Endodermal cell (in vitro differentiated cells): ENCODE data around the gene CACNA2D2. TPM values are rescaled to one million over a fixed set of nuclear protein-coding genes. Genes with fewer than 3 reads are reported as not detected.

ENCODE experiments used
- DNase-seq: peaks from one replicate; pipeline ENCODE4 v3.0.0-alpha.2; 2017
- H3K27ac ChIP-seq: 2 replicates; pipeline ENCODE4 v1.5.1; 2013; ENCODE audit warnings: mild to moderate bottlenecking, low read depth, low read length, moderate library complexity
- H3K27me3 ChIP-seq: 2 replicates; pipeline ENCODE4 v1.6.1; 2013; ENCODE audit warnings: mild to moderate bottlenecking, low read length, moderate library complexity; ENCODE audit not compliant: insufficient read depth, control insufficient read depth, poor library complexity, severe bottlenecking
- H3K36me3 ChIP-seq: 2 replicates; pipeline ENCODE4 v1.7.0; 2013; ENCODE audit warnings: mild to moderate bottlenecking, low read length, moderate library complexity; ENCODE audit not compliant: control insufficient read depth, insufficient read depth
- H3K4me1 ChIP-seq: one replicate; pipeline ENCODE4 v1.7.0; 2013; ENCODE audit warnings: low read length; ENCODE audit not compliant: control insufficient read depth, insufficient read depth
- H3K4me3 ChIP-seq: 2 replicates; pipeline ENCODE4 v1.5.1; 2013; ENCODE audit warnings: mild to moderate bottlenecking, low read length, moderate library complexity
- H3K9ac ChIP-seq: 2 replicates; pipeline ENCODE4 v1.6.1; 2013; ENCODE audit warnings: mild to moderate bottlenecking, low read length, moderate library complexity; ENCODE audit not compliant: poor library complexity, severe bottlenecking; ENCODE audit errors: extremely low read depth
- H3K9me3 ChIP-seq: 2 replicates; pipeline ENCODE4 v1.6.1; 2013; ENCODE audit warnings: mild to moderate bottlenecking, low read length, moderate library complexity; ENCODE audit not compliant: control insufficient read depth
- H3K27ac Mint-ChIP-seq: 2 replicates; pipeline ENCODE4 v1.8.0; 2020; ENCODE audit warnings: mixed read lengths
- H3K27me3 Mint-ChIP-seq: 2 replicates; pipeline ENCODE4 v1.8.0; 2021; ENCODE audit warnings: mild to moderate bottlenecking, mixed read lengths; ENCODE audit not compliant: insufficient read depth
- H3K36me3 Mint-ChIP-seq: 2 replicates; pipeline ENCODE4 v1.8.0; 2020; ENCODE audit warnings: low read depth, mixed read lengths
- H3K4me1 Mint-ChIP-seq: 2 replicates; pipeline ENCODE4 v1.8.0; 2020; ENCODE audit warnings: mixed read lengths
- H3K4me3 Mint-ChIP-seq: 2 replicates; pipeline ENCODE4 v1.8.0; 2020; ENCODE audit warnings: mild to moderate bottlenecking, moderate library complexity, mixed read lengths
- H3K9me3 Mint-ChIP-seq: 2 replicates; pipeline ENCODE4 v1.8.0; 2020; ENCODE audit warnings: mild to moderate bottlenecking, mixed read lengths
- CTCF ChIP-seq: fragments of 200-600 bp; sonication (generic); conservative IDR thresholded peaks from 2 replicates; pipeline ENCODE4 v1.5.0; 2021; ENCODE audit warnings: antibody characterized with exemption, mild to moderate bottlenecking
- WGBS, 2 experiments: methylation state at CpG; one replicate each; pipeline versions ENCODE4 v1.1.5 to v1.1.7; 2013; ENCODE audit warnings: missing lambda C conversion rate in 2 of 2, mixed read lengths in 1 of 2; ENCODE audit not compliant: insufficient coverage in 1 of 2, insufficient read length in 1 of 2; 5-methylcytosine and 5-hydroxymethylcytosine counted together
- total RNA-seq, 2 donors: library from RNA; stranded (reverse); fragmentation: NEBNext Ultra II Directional in 1 of 2; extraction: Animal tissue kit (Norgen Biotek cat#: 25700) in 1 of 2; gene quantifications; 2 replicates in 1 of 2; 3 replicates in 1 of 2; pipeline ENCODE4 v1.2.1, GENCODE V29; 2021

CACNA2D2 gene
- total RNA-seq, 2 donors from 2014 or later, result 17.6 to 20.7 TPM

GRCh38 chr3:50419595-50420370 lies 83.7 kb downstream of the CACNA2D2 start:
- Histone ChIP-seq H3K27me3 (no peaks in the 10 kb centered on the region), H3K36me3 (no peaks in the 10 kb centered on the region), H3K9ac (no peak overlapping the region), H3K9me3 (no peaks in the 10 kb centered on the region), H3K4me3 (no peak overlapping the region), H3K4me1 (no peaks in the 10 kb centered on the region), H3K27ac (no peak overlapping the region)
- peaks cover 3% of the 10 kb centered on the region for H3K36me3 Mint-ChIP-seq
- H3K27ac Mint-ChIP-seq, result no peak overlapping the region
- no peaks in the 10 kb centered on the region for H3K9me3 Mint-ChIP-seq
- no peak overlapping the region for H3K4me3 Mint-ChIP-seq
- DNase-seq, result no peak
- peaks cover 12% of the 10 kb centered on the region for H3K4me1 Mint-ChIP-seq
- WGBS, 2 experiments, result 89% methylated on average over 11 to 17 of the region's 18 CpGs
- no peaks in the 10 kb centered on the region for H3K27me3 Mint-ChIP-seq
- TF ChIP-seq CTCF, result no peak

GRCh38 chr3:50418850-50419249 lies 84.6 kb downstream of the CACNA2D2 start:
- H3K27ac Mint-ChIP-seq, result no peak overlapping the region
- no peaks in the 10 kb centered on the region for H3K27me3 ChIP-seq
- 96 to 100% methylated on average over 3 to 4 of the region's 4 CpGs for WGBS, 2 experiments
- no peak overlapping the region for H3K9ac ChIP-seq
- H3K4me1 ChIP-seq, result no peaks in the 10 kb centered on the region
- H3K9me3 Mint-ChIP-seq, result no peaks in the 10 kb centered on the region
- H3K9me3 ChIP-seq, result no peaks in the 10 kb centered on the region
- TF ChIP-seq CTCF, result no peak
- H3K4me3 Mint-ChIP-seq, result no peak overlapping the region
- H3K27ac ChIP-seq, result no peak overlapping the region
- peaks cover 3% of the 10 kb centered on the region for H3K36me3 Mint-ChIP-seq
- no peaks in the 10 kb centered on the region for H3K36me3 ChIP-seq
- peaks cover 12% of the 10 kb centered on the region for H3K4me1 Mint-ChIP-seq
- no peak for DNase-seq
- no peaks in the 10 kb centered on the region for H3K27me3 Mint-ChIP-seq
- H3K4me3 ChIP-seq, result no peak overlapping the region

- Histone ChIP-seq H3K27ac (no peak overlapping the region), H3K9me3 (no peaks in the 10 kb centered on the region), H3K9ac (no peak overlapping the region), H3K27me3 (no peaks in the 10 kb centered on the region), H3K4me3 (no peak overlapping the region), H3K36me3 (no peaks in the 10 kb centered on the region), H3K4me1 (no peaks in the 10 kb centered on the region)
- no peak for DNase-seq
- peaks cover 3% of the 10 kb centered on the region for H3K36me3 Mint-ChIP-seq
- H3K4me3 Mint-ChIP-seq, result no peak overlapping the region
- TF ChIP-seq CTCF, result no peak
- peaks cover 12% of the 10 kb centered on the region for H3K4me1 Mint-ChIP-seq
- WGBS, 2 experiments, result 90 to 97% methylated on average over 3 to 4 of the region's 4 CpGs
- no peaks in the 10 kb centered on the region for H3K9me3 Mint-ChIP-seq
- no peak overlapping the region for H3K27ac Mint-ChIP-seq
- no peaks in the 10 kb centered on the region for H3K27me3 Mint-ChIP-seq
Measured at GRCh38 chr3:50417637-50418033, 85.8 kb downstream of the CACNA2D2 start.
